ENCODE results near the gene FASTKD3.

- no peak for TF ChIP-seq CTCF (conservative IDR thresholded peaks at IDR 0.05 in 1 of 2, IDR thresholded peaks at IDR 0.05 in 1 of 2; ENCODE audit: extremely low read depth in 1 of 2, insufficient read depth in 1 of 2, low read depth in 1 of 2, low read length in 2 of 2)
- TF ChIP-seq EZH2 (IDR thresholded peaks at IDR 0.05; ENCODE audit: borderline replicate concordance, low read length), result no peak
These were observed 40.6 kb downstream of the FASTKD3 start for GRCh38 chr5:7828269-7828668.
